Upper lobe of right lung (tissue), 1 donor: ENCODE results near the gene HSPA1A. TPM values are rescaled to one million over a fixed set of nuclear protein-coding genes. Genes with fewer than 3 reads are reported as not detected.

Source experiments
- ATAC-seq: fragments of 200-7000 bp; cut with Tn5 transposase; one replicate; pipeline ENCODE4 v1.9.1; 2020; ENCODE audit warnings: mild to moderate bottlenecking, moderate library complexity
- DNase-seq: peaks from one replicate; pipeline ENCODE4 v3.0.0-alpha.2; 2020
- H3K27ac ChIP-seq: fragments of 200-600 bp; one replicate; pipeline ENCODE4 v1.8.0; 2022
- H3K27me3 ChIP-seq: fragments of 200-600 bp; one replicate; pipeline ENCODE4 v1.8.0; 2022; ENCODE audit warnings: mild to moderate bottlenecking
- H3K36me3 ChIP-seq: fragments of 200-600 bp; one replicate; pipeline ENCODE4 v1.8.0; 2022
- H3K4me1 ChIP-seq: fragments of 200-600 bp; one replicate; pipeline ENCODE4 v1.8.0; 2022
- H3K4me3 ChIP-seq: fragments of 200-600 bp; one replicate; pipeline ENCODE4 v1.8.0; 2022; ENCODE audit warnings: mild to moderate bottlenecking
- H3K9me3 ChIP-seq: fragments of 200-600 bp; one replicate; pipeline ENCODE4 v1.8.0; 2022
- intact Hi-C: fragments of 100-400 bp; cut with DNase I; formaldehyde crosslinking; loops from one replicate; pipeline ENCODE4 v1.11.0; 2022
- total RNA-seq: library from RNA; stranded (reverse); fragmentation: NEBNext Ultra II Directional; extraction: Animal tissue kit (Norgen Biotek cat#: 25700); gene quantifications from one replicate; pipeline ENCODE4 v1.2.1, GENCODE V29; 2021
- TF ChIP-seq, protein P1 (sequence below): fragments of 200-600 bp; IDR thresholded peaks from one replicate; pipeline ENCODE4 v1.8.0; 2022; ENCODE audit warnings: antibody characterized with exemption
- donor health status: DM: no; HTN: yes; CAD: no; lungs with severe emphysema.

HSPA1A gene
- total RNA-seq, 1 donor from 2014 or later, result 150 TPM

GRCh38 chr6:31794294-31794865, 21.0 kb upstream of the HSPA1A start:
- TF ChIP-seq, protein P1, sequence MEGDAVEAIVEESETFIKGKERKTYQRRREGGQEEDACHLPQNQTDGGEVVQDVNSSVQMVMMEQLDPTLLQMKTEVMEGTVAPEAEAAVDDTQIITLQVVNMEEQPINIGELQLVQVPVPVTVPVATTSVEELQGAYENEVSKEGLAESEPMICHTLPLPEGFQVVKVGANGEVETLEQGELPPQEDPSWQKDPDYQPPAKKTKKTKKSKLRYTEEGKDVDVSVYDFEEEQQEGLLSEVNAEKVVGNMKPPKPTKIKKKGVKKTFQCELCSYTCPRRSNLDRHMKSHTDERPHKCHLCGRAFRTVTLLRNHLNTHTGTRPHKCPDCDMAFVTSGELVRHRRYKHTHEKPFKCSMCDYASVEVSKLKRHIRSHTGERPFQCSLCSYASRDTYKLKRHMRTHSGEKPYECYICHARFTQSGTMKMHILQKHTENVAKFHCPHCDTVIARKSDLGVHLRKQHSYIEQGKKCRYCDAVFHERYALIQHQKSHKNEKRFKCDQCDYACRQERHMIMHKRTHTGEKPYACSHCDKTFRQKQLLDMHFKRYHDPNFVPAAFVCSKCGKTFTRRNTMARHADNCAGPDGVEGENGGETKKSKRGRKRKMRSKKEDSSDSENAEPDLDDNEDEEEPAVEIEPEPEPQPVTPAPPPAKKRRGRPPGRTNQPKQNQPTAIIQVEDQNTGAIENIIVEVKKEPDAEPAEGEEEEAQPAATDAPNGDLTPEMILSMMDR, result no peak
- Histone ChIP-seq H3K4me1 (peaks cover 18% of the 10 kb centered on the region), H3K36me3 (peaks cover 22% of the 10 kb centered on the region), H3K27ac (peak overlapping the region; percentile 93), H3K4me3 (peak overlapping the region; percentile 96), H3K9me3 (no peaks in the 10 kb centered on the region), H3K27me3 (no peaks in the 10 kb centered on the region)
- no peak for DNase-seq
- intact Hi-C loops, result no loop called here
- no peak for ATAC-seq

DNA sequence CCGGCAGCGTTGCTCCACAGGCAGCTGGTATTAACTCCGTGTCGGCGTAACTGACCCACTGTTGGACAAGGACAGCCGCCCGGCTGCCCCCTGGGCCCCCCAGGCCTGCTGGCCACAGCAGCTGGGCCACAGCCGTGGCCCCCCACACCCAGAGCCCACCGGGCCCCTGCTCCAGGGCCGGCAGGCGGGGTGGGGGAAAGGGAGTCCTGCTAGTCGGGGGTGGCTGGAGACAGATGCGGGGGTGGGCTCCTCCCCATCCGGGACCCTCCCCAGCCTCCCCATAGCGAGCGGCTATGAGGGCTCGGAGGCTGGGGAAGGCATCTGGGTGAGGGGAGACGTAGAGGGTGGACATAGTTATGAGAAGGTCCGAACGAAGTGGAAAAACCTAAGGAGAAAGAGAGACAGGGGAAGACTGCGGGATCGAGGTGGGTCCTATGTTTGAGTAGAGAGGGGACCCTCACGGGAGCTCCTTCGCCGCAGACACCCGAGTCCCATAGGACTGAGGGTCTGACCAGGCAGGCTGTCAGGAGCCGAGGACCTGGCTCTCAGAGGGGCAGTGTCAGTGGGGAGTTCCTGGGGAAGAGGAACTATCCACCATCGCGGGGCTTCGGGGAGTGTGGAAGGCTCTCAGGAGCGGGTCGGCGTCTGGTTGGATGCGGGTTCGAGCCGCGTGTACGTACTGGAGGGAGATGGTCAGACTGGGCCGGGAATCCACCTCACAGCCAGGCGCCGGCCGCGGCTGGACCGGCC, 20.3 kb upstream of the HSPA1A start:
- Histone ChIP-seq H3K27me3 (no peaks in the 10 kb centered on the region), H3K4me3 (peak overlapping the region; percentile 96), H3K9me3 (no peaks in the 10 kb centered on the region), H3K27ac (peak overlapping the region; percentile 93), H3K36me3 (peaks cover 17% of the 10 kb centered on the region), H3K4me1 (peaks cover 18% of the 10 kb centered on the region)
- TF ChIP-seq, protein P1, result no peak
- ATAC-seq (peak; percentile 42), DNase-seq (no peak)
- intact Hi-C loops, result no loop called here

- ATAC-seq (peak; percentile 99), DNase-seq (peak; percentile 98)
- H3K27me3 ChIP-seq, result no peaks in the 10 kb centered on the region
- peaks cover 11% of the 10 kb centered on the region for H3K36me3 ChIP-seq
- peak within 1 kb of the TSS; percentile 96 for H3K4me3 ChIP-seq
- H3K27ac ChIP-seq, result peak within 1 kb of the TSS; percentile 93
- TF ChIP-seq, protein P1, result peak; percentile 80
- no peaks in the 10 kb centered on the region for H3K9me3 ChIP-seq
- H3K4me1 ChIP-seq, result peaks cover 17% of the 10 kb centered on the region
- intact Hi-C loops, result no loop called here
Measured at GRCh38 chr6:31795616-31796298, 19.6 kb upstream of the HSPA1A start, which contains the start of gene VARS1. Gene VARS1, minus strand, starts transcription at chr6:31795752. Its CDS starts 535 bp downstream, at chr6:31795217.

GRCh38 chr6:31796993-31797385, 18.4 kb upstream of the HSPA1A start:
- H3K27ac ChIP-seq, result no peak overlapping the region
- DNase-seq (no peak), ATAC-seq (no peak)
- H3K9me3 ChIP-seq, result no peaks in the 10 kb centered on the region
- TF ChIP-seq, protein P1, result no peak
- peaks cover 17% of the 10 kb centered on the region for H3K36me3 ChIP-seq
- peaks cover 12% of the 10 kb centered on the region for H3K4me1 ChIP-seq
- no peak overlapping the region for H3K4me3 ChIP-seq
- no peaks in the 10 kb centered on the region for H3K27me3 ChIP-seq
- intact Hi-C loops, result no loop called here

DNA sequence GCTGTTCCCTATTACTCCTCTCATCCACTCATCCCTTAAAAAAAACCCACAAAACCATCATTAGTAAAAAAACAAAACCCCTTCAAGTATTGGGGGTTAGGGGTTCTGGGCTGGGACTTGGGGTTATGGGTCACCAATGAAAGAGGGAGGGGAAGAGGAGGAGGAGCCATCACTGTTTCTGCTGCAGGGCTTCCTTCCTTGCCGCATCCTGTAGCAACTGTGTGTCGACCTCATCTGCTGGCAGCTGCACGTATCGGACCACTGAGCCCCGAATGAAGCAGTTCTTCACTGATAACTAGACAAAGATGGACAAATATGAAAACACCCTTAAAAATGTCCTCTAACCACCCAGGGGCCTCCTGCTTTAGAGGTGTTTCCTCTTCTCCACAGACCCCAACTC, 17.8 kb upstream of the HSPA1A start:
- TF ChIP-seq, protein P1, result no peak
- intact Hi-C loops, result no loop called here

More for the DNA sequence above, 17.8 kb upstream of the HSPA1A start:
- Histone ChIP-seq H3K4me3 (no peak overlapping the region), H3K4me1 (peaks cover 12% of the 10 kb centered on the region), H3K36me3 (peaks cover 19% of the 10 kb centered on the region), H3K9me3 (no peaks in the 10 kb centered on the region), H3K27me3 (no peaks in the 10 kb centered on the region), H3K27ac (no peak overlapping the region)
- ATAC-seq, result no peak
- DNase-seq, result no peak
